GDM1 (cell line): ENCODE results near the gene ULK4.

Source experiments
- DNase-seq: peaks from one replicate; lab custom pipeline; 2025; lab: John Stamatoyannopoulos, UW

ULK4 gene

DNA sequence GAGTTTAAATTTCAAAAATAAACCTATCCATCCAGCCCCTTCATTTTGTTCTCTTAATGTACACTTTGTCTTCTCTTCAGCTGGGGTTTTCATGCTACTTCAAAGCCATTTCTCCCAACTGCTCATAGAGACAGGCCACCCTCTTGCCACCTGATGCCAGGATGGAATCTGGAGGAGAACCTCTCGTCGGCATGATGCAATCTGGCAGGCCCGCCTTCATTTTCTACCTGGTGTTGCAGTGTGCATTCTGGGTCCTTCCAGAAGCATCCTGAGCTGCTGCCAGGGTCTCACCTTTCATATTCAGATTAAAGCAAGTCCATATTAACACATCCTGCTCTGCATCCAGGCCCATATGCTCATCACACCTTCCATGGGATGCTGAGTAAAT, 701.8 kb downstream of the ULK4 start:
- no peak for DNase-seq

- DNase-seq: no peak
Observed at GRCh38 chr3:41259449-41260062, 702.3 kb downstream of the ULK4 start.

DNA sequence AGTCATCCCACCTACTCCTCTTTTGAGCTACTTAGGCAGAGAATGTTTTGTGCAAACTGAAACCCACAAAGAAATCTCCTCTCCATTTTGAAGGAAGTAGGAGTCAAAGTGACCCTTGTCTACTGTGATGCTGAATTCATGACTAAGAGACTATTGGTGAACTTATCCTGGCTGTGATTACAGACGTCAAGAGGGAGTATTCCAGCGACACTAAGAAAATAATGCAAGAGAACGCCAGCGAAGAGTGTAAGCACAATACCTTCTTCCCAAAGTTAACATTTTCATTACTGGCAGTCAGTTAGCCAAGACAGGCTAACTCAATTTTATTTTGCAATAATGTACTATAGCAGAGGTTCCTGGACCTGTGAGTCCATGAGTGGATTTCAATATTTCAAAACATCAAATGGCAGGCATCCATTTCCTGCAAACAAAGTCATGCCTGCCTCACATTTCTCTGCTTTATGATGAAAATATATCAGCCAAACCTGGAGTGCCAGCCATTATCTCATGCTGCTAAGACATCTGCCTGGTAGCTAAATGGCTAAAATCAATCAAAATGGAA, 703.6 kb downstream of the ULK4 start:
- no peak for DNase-seq

DNA sequence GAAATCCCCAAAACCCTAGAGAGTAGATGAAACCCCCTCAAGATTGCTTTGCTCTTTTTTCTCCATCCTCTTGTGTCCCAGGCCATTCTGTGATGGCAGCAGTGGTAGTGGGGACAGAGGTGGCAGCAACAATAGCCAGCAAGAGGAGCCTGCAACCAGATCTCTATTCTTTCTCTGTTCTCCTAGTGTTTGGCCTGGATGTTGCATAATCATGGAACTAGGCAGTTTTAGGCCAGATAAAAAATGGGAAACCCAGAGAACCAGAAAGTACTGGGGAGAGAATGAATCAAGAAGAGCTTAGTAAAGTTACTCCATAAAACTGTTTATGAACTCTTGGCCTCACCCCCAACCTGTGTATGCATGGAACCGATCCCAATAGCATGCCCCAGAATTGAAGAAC, 710.3 kb downstream of the ULK4 start:
- no peak for DNase-seq

DNA sequence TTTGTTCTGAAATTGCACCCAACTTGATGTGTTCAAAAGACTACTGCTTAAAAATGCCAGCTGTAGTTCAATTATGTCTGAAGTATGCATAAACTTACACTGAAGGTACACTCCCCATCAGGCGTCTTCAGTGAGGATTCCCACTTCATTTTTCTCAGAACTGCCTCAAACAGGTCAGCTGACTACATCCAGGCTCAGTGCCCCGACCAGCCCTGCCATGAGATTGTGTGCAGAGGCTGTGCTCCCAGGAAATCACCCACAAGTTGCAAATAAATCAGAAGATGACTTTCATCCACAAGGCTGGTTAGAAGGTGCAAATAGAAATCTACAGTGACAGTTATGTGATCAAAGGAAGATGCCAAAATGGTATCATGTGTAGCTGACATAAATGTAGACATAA, 711.1 kb downstream of the ULK4 start:
- no peak for DNase-seq

DNA sequence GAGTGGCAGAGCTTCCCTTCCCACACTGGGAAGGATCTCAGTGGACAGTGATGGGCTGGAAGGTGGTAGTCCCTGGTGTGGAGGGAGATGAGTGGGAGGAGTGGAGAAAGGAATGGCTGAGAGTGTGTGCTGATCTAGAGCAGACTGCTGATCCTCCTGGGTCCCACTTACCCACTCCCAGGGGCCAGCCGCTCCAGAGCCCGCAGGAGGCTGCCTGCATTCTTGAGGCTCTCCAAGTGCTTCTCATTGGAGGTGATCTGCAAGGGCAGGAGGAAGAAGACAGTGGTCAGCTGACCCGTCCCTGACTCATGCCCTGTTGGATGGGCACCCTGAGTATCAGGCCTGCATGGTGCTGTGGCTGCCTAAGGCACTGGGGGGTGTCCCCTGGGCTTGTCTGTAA, 712.6 kb downstream of the ULK4 start:
- DNase-seq: no peak

GRCh38 chr3:41248525-41248924, 713.4 kb downstream of the ULK4 start:
- no peak for DNase-seq

GRCh38 chr3:41247055-41248004, 714.6 kb downstream of the ULK4 start:
- no peak for DNase-seq

DNA sequence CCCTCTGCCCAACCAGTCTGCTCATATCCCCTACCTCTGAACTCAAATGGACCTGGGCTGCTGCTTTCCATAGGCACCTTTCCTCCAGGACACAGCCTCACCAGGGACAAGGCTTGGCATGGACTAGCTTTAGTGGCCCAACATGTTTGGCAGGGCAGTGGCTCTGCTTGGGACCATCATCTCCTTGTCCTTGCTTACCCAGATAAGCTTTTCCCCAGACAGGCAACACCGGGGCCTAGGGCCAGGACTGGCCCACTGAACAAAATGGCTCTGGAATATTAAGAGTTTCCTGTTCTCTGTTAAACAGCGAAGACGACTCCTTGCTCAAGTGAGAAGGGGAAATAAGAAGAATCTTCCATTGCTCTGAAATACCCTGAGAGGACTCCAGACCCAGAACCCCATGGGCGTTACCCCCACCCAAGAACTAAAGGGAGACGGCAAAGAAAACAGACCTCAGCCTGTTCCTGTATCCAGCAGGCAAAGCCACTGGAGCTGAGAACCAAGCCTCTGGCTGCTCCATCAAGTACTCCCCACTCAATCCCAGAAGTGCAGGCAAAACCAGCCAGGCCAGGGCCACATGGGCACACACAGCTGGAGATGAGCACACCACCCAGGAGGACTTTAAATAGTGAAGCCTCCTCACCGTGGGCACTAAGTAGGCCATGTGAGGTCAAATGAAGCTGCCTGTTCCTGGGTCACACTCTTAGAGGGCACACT, 717.1 kb downstream of the ULK4 start:
- no peak for DNase-seq

GRCh38 chr3:41243183-41243582, 718.7 kb downstream of the ULK4 start:
- DNase-seq: no peak

DNA sequence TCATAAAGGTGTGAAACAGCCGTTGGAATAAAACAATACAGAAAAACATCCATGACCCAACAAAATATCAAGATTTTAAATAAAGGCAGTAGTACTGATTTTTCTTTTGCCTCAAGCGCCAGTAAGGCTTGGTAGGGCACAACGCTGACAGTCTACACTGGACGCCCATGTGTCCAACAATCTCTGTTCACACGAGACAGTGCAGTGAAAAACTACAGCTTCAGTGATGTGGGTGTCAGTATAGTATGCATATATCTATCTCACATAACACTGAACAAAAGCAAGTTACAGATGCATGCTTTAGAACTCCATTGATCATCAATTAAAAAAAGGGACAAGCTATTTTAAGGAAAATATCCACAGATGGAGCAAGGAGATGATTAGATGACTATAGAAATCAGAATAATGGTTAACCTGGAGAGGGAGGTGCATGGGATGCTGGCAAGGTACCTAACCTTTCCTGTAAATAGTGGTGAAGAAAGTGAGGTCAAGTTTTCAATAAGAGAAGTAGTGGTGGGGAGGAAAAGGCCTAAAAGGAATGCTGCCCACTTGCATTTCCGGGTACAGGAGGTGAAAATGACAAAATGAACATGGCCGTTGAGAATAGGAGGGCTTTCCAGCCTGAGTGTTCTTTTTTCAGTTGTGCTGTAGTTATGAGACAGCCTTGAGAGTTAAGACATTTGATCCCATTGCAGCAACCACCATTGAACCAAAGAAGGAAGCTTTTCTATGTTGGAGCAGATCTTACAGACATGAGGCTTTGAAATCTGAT, 719.9 kb downstream of the ULK4 start:
- no peak for DNase-seq

DNA sequence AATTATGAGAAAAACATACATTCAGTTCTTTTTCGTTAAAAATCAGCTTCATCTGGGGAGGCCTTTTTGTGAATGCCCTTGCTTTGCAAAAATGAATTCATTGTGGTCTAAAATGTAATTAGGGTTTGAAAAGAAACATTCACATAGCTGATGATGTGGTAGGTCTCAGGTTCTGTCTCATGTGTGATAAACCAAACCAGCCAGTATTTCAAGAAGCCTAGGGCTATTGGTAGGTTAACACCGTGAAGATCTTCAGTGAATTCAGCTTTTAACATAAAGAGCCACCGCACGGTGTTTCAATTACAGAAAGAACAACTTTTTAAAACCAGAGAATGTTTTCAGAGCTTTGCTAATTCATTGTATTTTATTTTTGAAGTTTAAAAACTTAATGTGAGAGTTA, 720.7 kb downstream of the ULK4 start:
- DNase-seq: no peak

- DNase-seq: no peak
Observed at GRCh38 chr3:41239587-41239986, 722.3 kb downstream of the ULK4 start.

GRCh38 chr3:41237907-41238306, 724.0 kb downstream of the ULK4 start:
- DNase-seq: no peak

- DNase-seq: no peak
Observed at GRCh38 chr3:41236228-41236627, 725.7 kb downstream of the ULK4 start.

GRCh38 chr3:41234823-41235721, 726.8 kb downstream of the ULK4 start:
- no peak for DNase-seq

GRCh38 chr3:41224120-41224806, 737.6 kb downstream of the ULK4 start:
- DNase-seq: no peak

DNA sequence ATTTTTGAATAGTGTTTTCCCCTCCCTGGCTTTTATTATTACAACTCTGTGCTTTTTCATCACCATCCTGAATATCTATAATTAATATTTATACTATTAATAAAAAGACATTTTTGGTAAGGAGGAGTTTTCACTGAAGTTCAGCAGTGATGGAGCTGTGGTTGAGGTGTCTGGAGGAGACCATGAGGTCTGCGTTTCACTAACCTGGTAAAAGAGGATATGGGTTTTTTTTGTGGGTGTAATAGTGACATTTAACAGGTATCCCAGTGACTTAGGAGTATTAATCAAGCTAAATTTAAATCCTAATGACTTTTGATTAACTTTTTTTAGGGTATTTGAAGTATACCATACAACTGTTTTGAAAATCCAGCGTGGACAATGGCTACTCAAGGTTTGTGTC, 738.2 kb downstream of the ULK4 start:
- no peak for DNase-seq

DNA sequence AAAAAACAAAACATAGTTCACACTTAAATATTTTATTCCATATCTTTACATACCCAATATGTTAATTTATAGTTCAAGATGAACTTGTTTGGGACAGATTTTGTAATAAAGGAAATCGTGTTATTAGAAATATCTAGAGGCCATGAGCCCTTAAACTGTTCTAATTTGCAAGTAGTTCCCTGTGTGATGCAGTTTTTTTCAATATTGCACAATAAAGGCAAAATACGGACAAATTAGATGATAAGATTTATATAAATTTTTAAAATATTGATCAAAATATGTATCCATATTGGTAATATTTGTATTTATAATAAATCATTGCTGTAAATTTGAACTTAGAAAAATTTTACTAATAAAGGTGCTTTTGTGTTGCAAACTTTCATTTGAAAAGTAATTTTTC, 738.8 kb downstream of the ULK4 start:
- DNase-seq: no peak

DNA sequence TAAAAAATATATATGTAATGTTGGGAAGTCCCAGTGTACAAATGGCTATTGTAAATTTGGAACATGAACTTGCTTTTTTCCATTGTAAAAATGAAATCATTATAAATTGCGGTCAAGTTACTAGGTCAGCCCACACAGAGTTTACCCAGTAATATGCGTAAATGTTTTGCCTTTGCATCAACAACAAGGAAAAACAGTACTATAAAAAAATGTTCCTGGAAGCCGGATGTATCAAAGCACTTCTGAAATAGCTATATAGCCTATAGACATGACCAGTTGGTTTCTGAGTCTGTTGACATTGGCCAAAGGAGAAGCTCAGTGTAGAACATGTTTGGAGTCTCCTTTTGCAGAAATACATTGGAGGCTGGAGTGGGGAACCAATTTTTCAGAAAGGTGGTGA, 739.4 kb downstream of the ULK4 start:
- DNase-seq: no peak
